ENCODE data around the gene SYTL3. TPM values are rescaled to one million over a fixed set of nuclear protein-coding genes. Genes with fewer than 3 reads are reported as not detected.

Gene SYTL3
- total RNA-seq, 5 donors from 2014 or later (not counting 1 experiment from before 2014, with no cell fraction given) = 14.4 to 45.6 (median 22.9) TPM

DNA sequence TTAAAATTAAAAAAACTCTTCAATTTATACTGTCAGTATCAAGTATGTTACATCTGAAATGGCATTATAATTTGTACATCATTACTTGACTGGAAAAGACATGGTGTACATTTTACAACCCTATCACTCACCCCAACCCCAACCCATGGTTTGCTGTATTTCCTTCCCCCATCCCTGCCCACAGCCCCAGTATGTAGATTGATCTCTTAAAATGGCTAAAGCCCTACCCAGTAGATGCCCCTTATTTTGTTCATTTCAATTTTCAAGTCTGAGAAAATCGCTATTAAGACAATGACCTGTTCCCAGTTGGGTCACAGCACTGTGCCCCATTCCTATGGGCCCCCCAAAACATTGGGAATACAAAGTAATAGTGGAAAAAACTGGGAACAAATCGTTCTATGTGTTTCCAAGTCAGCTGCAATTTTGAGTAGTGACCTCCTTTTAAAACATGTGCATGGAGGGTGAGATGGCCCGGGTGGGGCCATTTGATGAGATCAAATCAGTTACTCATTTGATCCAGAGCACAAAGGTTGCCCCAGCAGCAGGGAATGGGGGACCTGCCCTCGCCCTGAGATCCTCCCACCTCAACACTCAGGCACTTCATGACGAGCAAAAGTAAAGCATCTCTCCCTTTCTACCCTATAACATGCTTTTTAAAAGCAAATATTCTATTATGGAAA, 156.0 kb downstream of the SYTL3 start:
- Histone ChIP-seq H3K36me3 (ENCODE audit: control insufficient read depth in 2 of 2, extremely low read depth in 1 of 2, insufficient read depth in 1 of 2, low read length in 1 of 2) (peaks cover 0 to 29% of the 10 kb centered on the region in 2 donors), H3K27me3 (replicated peaks in 1 of 2; ENCODE audit: control insufficient read depth in 2 of 2, extremely low read depth in 1 of 2, insufficient read depth in 2 of 2, low read length in 1 of 2) (no peaks in the 10 kb centered on the region), H3K4me1 (ENCODE audit: control insufficient read depth in 1 of 2, extremely low read depth in 1 of 2, insufficient read depth in 2 of 2, low read length in 2 of 2) (peaks cover 46 to 69% of the 10 kb centered on the region in 2 experiments), H3K27ac (ENCODE audit: low read length) (no peak overlapping the region), H3K4me3 (ENCODE audit: control insufficient read depth in 1 of 2, extremely low read depth in 1 of 2, low read length in 1 of 2) (no peak overlapping the region), H3K9me3 (no peaks in the 10 kb centered on the region)
- H3K27me3 Mint-ChIP-seq = no peaks in the 10 kb centered on the region
- ChIA-PET CTCF (interaction anchor here in 1 of 2 donors (0.8 kb wide), 1 partner anchor 13 kb away, joined by 3 read pairs; no protein-coding TSS in a partner anchor), POLR2A (no interaction called here)
- ATAC-seq (replicated peaks in 1 of 4) (no peak), DNase-seq (no peak)
- H3K9me3 Mint-ChIP-seq = no peaks in the 10 kb centered on the region
- peak overlapping the region; percentile 1 to 79 (median 51) for H3K4me3 Mint-ChIP-seq
- H3K36me3 Mint-ChIP-seq = peaks cover 60% of the 10 kb centered on the region
- WGBS (ENCODE audit: insufficient coverage) = no CpG with 5 or more reads among the region's 5 CpGs
- peaks cover 94 to 100% (median 97%) of the 10 kb centered on the region in 3 donors for H3K4me1 Mint-ChIP-seq
- H3K27ac Mint-ChIP-seq = peak overlapping the region; percentile 69 to 85

DNA sequence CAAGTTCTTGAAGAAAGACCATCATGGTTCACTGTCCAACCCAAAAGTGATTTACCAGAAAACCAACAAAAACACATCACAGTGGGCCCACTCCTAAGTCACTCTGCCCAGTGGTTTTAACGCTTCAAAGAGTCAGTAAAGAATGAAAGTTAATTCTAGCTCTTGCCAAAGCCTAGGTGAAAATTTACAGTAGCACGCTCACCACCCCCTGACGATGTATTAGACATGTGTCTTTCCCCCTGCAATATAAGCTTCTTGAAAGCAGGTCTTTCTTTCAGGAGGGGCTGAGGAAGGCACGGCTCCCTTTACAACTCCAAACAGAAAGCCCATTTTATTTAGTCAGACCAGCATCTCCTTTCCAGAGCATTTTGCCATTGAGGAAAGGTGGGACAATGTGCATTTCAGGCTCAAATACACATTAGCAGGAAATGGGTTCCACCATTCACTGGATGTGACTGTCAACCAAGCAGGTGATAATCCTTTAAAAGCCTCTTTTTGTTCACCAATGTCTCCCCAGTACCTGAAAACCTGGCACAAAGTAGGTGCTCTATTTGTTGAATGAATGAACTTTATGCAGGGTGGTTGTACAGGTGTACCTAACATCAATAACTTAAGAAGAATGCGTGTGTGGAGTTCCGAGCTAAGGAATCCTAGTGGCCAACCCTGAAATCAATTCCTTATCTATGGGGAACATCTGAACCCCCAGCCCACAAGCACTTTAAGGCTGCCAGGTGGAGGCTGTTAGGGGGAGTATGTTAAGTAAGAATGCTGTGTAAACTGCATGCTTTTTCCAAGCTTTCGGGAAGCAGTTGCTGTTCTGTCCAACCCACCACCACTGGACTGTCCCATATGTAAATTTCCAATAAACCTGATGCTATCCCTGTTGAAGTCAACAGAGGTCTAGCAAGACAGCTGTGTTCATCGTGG, 157.9 kb downstream of the SYTL3 start:
- DNase-seq (no peak), ATAC-seq (replicated peaks in 1 of 4) (no peak)
- Mint-ChIP-seq H3K36me3 (peaks cover 62% of the 10 kb centered on the region), H3K4me1 (peaks cover 94 to 100% (median 97%) of the 10 kb centered on the region in 3 donors), H3K27ac (peak overlapping the region; percentile 84 to 85), H3K27me3 (no peaks in the 10 kb centered on the region), H3K9me3 (no peaks in the 10 kb centered on the region), H3K4me3 (peak overlapping the region; percentile 21 to 79 (median 58))
- POLR2A ChIA-PET = interaction anchor here (0.5 to 3.2 kb wide), 17 partner anchors 8 to 298 kb away, joined by 3 to 24 read pairs (median 4); partner anchors contain the start of gene EZR (in 1 of the 2)
- Histone ChIP-seq H3K36me3 (ENCODE audit: control insufficient read depth in 2 of 2, extremely low read depth in 1 of 2, insufficient read depth in 1 of 2, low read length in 1 of 2) (peaks cover 0 to 31% of the 10 kb centered on the region in 2 donors), H3K4me1 (ENCODE audit: control insufficient read depth in 1 of 2, extremely low read depth in 1 of 2, insufficient read depth in 2 of 2, low read length in 2 of 2) (peaks cover 48 to 68% of the 10 kb centered on the region in 2 experiments), H3K9me3 (no peaks in the 10 kb centered on the region), H3K4me3 (ENCODE audit: control insufficient read depth in 1 of 2, extremely low read depth in 1 of 2, low read length in 1 of 2) (no peak overlapping the region), H3K27ac (ENCODE audit: low read length) (peak overlapping the region; percentile 50), H3K27me3 (replicated peaks in 1 of 2; ENCODE audit: control insufficient read depth in 2 of 2, extremely low read depth in 1 of 2, insufficient read depth in 2 of 2, low read length in 1 of 2) (no peaks in the 10 kb centered on the region)
- CTCF ChIA-PET = interaction anchor here (0.6 to 2.8 kb wide), 6 partner anchors 12 to 62 kb away, joined by 3 to 14 read pairs (median 5); partner anchors contain the start of gene EZR (in 1 of the 2)
- WGBS (ENCODE audit: insufficient coverage) = 50% methylated on average over 2 of the region's 8 CpGs

DNA sequence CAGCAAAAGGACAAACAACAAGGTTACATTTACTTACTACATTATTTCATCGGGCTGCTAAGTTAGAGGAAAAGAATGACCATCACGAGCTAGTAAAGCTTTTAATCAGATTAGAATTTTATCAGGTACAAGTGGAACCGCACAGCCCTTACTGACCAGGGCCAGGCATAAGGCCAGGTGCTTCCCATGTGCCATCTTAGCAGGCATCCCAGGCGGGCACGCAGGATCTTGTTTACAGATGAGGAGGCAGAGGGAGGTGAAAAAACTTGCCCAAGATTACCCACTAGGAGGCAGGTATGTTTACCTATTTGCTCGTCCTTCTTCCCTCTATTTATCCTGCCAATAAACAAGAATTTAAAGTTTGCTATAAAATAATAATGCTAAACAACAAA, 158.6 kb downstream of the SYTL3 start:
- no peaks in the 10 kb centered on the region for H3K27me3 Mint-ChIP-seq
- Histone ChIP-seq H3K36me3 (ENCODE audit: control insufficient read depth in 2 of 2, extremely low read depth in 1 of 2, insufficient read depth in 1 of 2, low read length in 1 of 2) (peaks cover 4 to 31% of the 10 kb centered on the region in 2 donors), H3K4me3 (ENCODE audit: control insufficient read depth in 1 of 2, extremely low read depth in 1 of 2, low read length in 1 of 2) (no peak overlapping the region), H3K27me3 (replicated peaks in 1 of 2; ENCODE audit: control insufficient read depth in 2 of 2, extremely low read depth in 1 of 2, insufficient read depth in 2 of 2, low read length in 1 of 2) (no peaks in the 10 kb centered on the region), H3K9me3 (no peaks in the 10 kb centered on the region), H3K4me1 (ENCODE audit: control insufficient read depth in 1 of 2, extremely low read depth in 1 of 2, insufficient read depth in 2 of 2, low read length in 2 of 2) (peaks cover 50 to 71% of the 10 kb centered on the region in 2 experiments), H3K27ac (ENCODE audit: low read length) (peak overlapping the region; percentile 50)
- DNase-seq (no peak), ATAC-seq (replicated peaks in 1 of 4) (no peak)
- WGBS (ENCODE audit: insufficient coverage) = no CpG with 5 or more reads among the region's 6 CpGs
- ChIA-PET CTCF (interaction anchor here (0.5 to 2.8 kb wide), 10 partner anchors 11 to 227 kb away, joined by 3 to 14 read pairs (median 4); partner anchors contain the start of gene EZR (in 1 of the 2)), POLR2A (interaction anchor here (0.5 to 3.2 kb wide), 14 partner anchors 9 to 86 kb away, joined by 3 to 24 read pairs (median 4); partner anchors contain the start of gene EZR (in 1 of the 2))
- peak overlapping the region; percentile 84 to 85 for H3K27ac Mint-ChIP-seq
- peaks cover 95 to 100% (median 98%) of the 10 kb centered on the region in 3 donors for H3K4me1 Mint-ChIP-seq
- H3K36me3 Mint-ChIP-seq = peaks cover 68% of the 10 kb centered on the region
- H3K4me3 Mint-ChIP-seq = peak overlapping the region; percentile 41 to 79 (median 58)
- no peaks in the 10 kb centered on the region for H3K9me3 Mint-ChIP-seq

DNA sequence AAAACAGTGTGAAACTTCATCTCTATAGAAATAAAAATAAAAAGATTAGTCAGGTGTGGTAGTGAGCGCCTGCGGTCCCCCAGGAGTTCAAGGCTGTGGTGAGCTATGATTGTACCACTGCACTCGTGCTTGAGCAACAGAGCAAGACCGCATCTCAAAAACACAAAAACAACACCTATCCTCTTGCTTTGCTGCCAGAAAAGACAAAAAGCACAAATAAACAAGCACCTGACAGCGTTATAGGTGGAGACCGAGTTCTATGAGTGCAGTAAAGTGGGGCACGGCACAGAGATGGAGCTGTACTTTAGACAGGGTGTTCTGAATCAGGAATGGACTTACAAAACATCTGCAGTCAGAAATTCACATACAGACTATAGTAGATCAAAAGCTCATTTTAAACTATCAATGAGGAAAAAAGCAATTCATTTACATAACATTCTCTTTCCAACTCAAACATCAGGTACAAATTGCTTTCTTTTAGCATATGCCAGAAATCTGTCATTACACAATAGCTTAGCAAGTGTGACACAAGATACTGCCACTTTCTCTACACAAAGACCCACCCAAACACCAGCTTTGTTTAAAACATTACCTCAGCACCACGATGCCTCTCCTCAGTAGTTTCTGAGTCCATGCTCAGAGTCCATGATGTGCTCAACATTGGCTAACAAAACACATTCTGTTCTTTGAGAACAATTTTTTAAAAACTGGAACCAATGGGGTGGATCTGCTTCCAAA, 159.3 kb downstream of the SYTL3 start:
- H3K4me3 ChIP-seq (ENCODE audit: control insufficient read depth in 1 of 2, extremely low read depth in 1 of 2, low read length in 1 of 2) = no peak overlapping the region
- Mint-ChIP-seq H3K4me3 (peak overlapping the region; percentile 41 to 79 (median 58)), H3K27ac (peak overlapping the region; percentile 84 to 85), H3K9me3 (no peaks in the 10 kb centered on the region), H3K36me3 (peaks cover 74% of the 10 kb centered on the region), H3K27me3 (no peaks in the 10 kb centered on the region), H3K4me1 (peaks cover 95 to 100% (median 98%) of the 10 kb centered on the region in 3 donors)
- peaks cover 52 to 74% of the 10 kb centered on the region in 2 experiments for H3K4me1 ChIP-seq (ENCODE audit: control insufficient read depth in 1 of 2, extremely low read depth in 1 of 2, insufficient read depth in 2 of 2, low read length in 2 of 2)
- ATAC-seq (replicated peaks in 1 of 4) (peak; percentile 36 to 82 (median 60)), DNase-seq (peak in 28 of 35 experiments; percentile 17 to 75 (median 40))
- 39% methylated on average over 6 of the region's 8 CpGs for WGBS (ENCODE audit: insufficient coverage)
- CTCF ChIA-PET = interaction anchor here (0.5 to 2.8 kb wide), 9 partner anchors 14 to 227 kb away, joined by 3 to 14 read pairs (median 4); no protein-coding TSS in a partner anchor
- POLR2A ChIA-PET = interaction anchor here (0.5 to 3.2 kb wide), 18 partner anchors 9 to 156 kb away, joined by 3 to 24 read pairs (median 4); partner anchors contain the start of gene EZR (in 2 of the 2)
- no peaks in the 10 kb centered on the region for H3K9me3 ChIP-seq
- peak overlapping the region; percentile 50 for H3K27ac ChIP-seq (ENCODE audit: low read length)
- no peaks in the 10 kb centered on the region for H3K27me3 ChIP-seq (replicated peaks in 1 of 2; ENCODE audit: control insufficient read depth in 2 of 2, extremely low read depth in 1 of 2, insufficient read depth in 2 of 2, low read length in 1 of 2)
- H3K36me3 ChIP-seq (ENCODE audit: control insufficient read depth in 2 of 2, extremely low read depth in 1 of 2, insufficient read depth in 1 of 2, low read length in 1 of 2) = peaks cover 4 to 34% of the 10 kb centered on the region in 2 donors

DNA sequence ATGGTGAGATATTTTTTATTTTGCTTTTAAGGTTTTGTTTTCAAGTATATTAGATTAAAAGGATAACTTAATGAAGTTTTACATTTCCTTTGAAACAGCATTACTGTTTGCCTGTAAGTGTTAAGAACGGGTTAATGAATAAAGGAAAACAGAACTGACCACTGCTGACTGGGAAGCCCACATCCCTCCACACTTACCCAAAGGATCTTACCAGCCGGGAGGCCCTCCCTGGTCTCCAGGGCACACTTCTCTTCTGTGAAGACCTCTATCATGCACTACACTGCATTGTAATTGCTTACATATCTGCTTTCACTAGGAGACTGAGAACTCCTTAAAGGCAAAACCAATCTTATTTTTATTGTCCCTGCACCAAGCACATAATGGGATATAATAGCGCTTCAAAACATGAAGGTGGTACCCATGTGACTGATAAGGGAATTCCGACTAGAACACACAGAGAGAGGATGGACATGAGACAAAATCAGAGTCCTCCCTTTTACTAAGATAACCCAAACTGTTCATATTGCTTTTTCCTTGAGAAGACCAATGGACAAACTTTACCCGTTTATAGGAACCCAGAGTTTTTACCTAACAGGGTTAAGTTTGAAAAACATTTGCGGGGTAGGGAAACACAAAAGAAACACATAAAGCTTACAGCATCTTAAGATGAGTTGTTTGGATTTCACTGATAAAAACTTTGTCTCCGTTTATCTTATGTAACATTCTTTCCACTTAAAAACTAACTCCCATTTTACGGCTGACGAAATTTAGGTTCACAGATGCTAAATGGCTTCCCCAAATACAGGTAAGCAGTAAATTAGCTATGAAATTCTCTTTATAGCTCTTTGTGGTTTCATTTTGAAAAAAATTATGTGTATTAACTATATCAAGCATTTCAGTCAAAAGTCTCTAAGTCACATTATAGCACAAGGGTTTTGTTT, 160.6 kb downstream of the SYTL3 start:
- Histone ChIP-seq H3K4me3 (ENCODE audit: control insufficient read depth in 1 of 2, extremely low read depth in 1 of 2, low read length in 1 of 2) (no peak overlapping the region), H3K36me3 (ENCODE audit: control insufficient read depth in 2 of 2, extremely low read depth in 1 of 2, insufficient read depth in 1 of 2, low read length in 1 of 2) (peaks cover 4 to 37% of the 10 kb centered on the region in 2 donors), H3K9me3 (no peaks in the 10 kb centered on the region), H3K27ac (ENCODE audit: low read length) (peak overlapping the region; percentile 50), H3K27me3 (replicated peaks in 1 of 2; ENCODE audit: control insufficient read depth in 2 of 2, extremely low read depth in 1 of 2, insufficient read depth in 2 of 2, low read length in 1 of 2) (no peaks in the 10 kb centered on the region), H3K4me1 (ENCODE audit: control insufficient read depth in 1 of 2, extremely low read depth in 1 of 2, insufficient read depth in 2 of 2, low read length in 2 of 2) (peaks cover 61 to 79% of the 10 kb centered on the region in 2 experiments)
- ATAC-seq (replicated peaks in 1 of 4) = no peak
- Mint-ChIP-seq H3K27me3 (no peaks in the 10 kb centered on the region), H3K27ac (peak overlapping the region; percentile 84 to 85), H3K4me1 (peaks cover 98 to 100% (median 100%) of the 10 kb centered on the region in 3 donors), H3K36me3 (peaks cover 79% of the 10 kb centered on the region), H3K9me3 (no peaks in the 10 kb centered on the region), H3K4me3 (peak overlapping the region; percentile 41 to 79 (median 47))
- WGBS (ENCODE audit: insufficient coverage) = 60% methylated on average over 1 of the region's 9 CpGs
- ChIA-PET CTCF (interaction anchor here (0.5 to 0.6 kb wide), 3 partner anchors 9 to 72 kb away, joined by 3 to 7 read pairs (median 7); partner anchors contain the start of gene EZR (in 1 of the 2)), POLR2A (interaction anchor here (0.8 to 5.2 kb wide), 8 partner anchors 9 to 59 kb away, joined by 3 to 52 read pairs (median 14); partner anchors contain the start of gene EZR (in 1 of the 2))
- no peak for DNase-seq

All from T-cell (primary cell).